ENCODE data around the gene OR13C9. TPM values are rescaled to one million over a fixed set of nuclear protein-coding genes. Genes with fewer than 3 reads are reported as not detected.

Gene OR13C9, protein sequence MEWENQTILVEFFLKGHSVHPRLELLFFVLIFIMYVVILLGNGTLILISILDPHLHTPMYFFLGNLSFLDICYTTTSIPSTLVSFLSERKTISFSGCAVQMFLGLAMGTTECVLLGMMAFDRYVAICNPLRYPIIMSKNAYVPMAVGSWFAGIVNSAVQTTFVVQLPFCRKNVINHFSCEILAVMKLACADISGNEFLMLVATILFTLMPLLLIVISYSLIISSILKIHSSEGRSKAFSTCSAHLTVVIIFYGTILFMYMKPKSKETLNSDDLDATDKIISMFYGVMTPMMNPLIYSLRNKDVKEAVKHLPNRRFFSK
- total RNA-seq: not detected in 2 replicates

DNA sequence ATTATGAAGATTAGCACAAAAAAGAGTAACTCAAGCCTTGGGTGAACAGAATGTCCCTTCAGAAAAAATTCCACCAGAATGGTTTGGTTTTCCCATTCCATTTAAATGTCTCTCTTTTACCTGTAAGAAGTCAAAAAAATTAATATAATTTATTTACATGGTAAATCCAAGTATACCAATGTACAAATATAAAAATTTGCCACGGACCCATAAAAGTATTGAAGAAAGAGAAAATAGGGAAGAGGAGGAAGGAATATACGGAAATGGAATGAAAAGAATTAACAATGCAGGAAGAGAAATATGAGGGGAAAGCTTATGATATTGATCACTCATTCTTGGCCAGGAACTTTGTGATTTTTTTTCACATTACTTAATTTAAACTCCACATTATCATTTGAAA is at the start of gene OR13C9:
Gene OR13C9, minus strand, starts transcription at position 101 of the 400 bp plus-strand sequence. Its CDS starts 0 bp downstream, at position 101.

DNA sequence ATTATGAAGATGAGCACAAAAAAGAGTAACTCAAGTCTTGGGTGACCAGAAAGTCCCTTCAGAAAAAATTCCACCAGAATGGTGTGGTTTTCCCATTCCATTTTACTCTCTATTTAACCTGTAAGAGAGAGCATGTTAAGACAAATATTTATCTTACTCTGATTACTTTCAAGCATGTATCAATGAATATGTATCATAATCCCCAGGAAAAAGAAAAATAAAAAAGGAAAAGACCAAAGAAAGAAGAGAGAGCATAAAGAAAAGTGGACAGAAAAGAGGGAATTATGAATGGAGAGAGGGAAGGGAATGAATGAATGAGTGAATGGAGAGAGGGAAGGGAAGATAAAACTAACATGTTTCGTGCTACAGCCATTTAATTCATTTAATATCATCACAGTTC is 12.5 kb downstream of the OR13C9 start, which contains the start of gene OR13C2:
Gene OR13C2, minus strand, starts transcription at position 101 of the 400 bp plus-strand sequence. Its CDS starts 0 bp downstream, at position 101.

DNA sequence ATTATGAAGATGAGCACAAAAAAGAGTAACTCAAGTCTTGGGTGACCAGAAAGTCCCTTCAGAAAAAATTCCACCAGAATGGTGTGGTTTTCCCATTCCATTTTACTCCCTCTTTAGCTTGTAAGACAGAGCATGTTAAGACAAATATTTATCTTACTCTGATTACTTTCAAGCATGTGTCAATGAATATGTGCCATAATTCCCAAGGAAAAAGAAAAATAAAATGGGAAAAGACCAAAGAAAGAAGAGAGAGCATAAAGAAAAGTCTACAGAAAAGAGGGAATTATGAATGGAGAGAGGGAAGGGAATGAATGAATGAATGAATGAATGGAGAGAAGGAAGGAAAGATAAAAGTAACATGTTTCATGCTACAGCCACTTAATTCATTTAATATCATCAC is 18.7 kb downstream of the OR13C9 start, which contains the start of gene OR13C5:
Gene OR13C5, minus strand, starts transcription at position 101 of the 400 bp plus-strand sequence. Its CDS starts 0 bp downstream, at position 101.

DNA sequence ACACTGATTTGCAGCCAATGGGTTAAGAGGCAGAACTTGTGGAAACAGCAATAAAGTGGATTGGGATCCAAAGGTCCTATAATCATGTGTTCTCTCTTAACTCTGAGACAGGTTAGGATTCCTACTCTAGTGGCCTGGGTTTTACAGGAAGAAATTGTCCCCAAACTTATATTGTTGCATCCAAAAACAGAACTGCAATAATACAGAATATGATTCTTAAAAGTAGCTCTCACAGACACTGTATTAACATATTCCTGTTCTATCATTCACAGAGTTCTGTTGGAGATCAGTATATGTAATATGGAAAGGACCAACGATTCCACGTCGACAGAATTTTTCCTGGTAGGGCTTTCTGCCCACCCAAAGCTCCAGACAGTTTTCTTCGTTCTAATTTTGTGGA is 49.1 kb downstream of the OR13C9 start, which contains the start of gene OR13C8:
Gene OR13C8, plus strand, starts transcription at position 301 of the 400 bp plus-strand sequence. Its CDS starts 0 bp downstream, at position 301.

Other genes with a start within 250 kb of the OR13C9 start
- not detected in 2 replicates for gene OR13F1, start 113.9 kb downstream of the OR13C9 start, total RNA-seq
- gene OR13C4, start 91.0 kb downstream of the OR13C9 start, total RNA-seq: not detected in 2 replicates
- not detected in 2 replicates for gene OR13C3, start 81.3 kb downstream of the OR13C9 start, total RNA-seq
- not detected in 2 replicates for gene OR13C8, start 49.0 kb downstream of the OR13C9 start, total RNA-seq
- not detected in 2 replicates for gene OR13C5, start 18.8 kb downstream of the OR13C9 start, total RNA-seq
- gene OR13C2, start 12.6 kb downstream of the OR13C9 start, total RNA-seq: not detected in 2 replicates
- gene OR13D1, start 76.3 kb upstream of the OR13C9 start, total RNA-seq: not detected in 2 replicates
- gene NIPSNAP3A, start 129.5 kb upstream of the OR13C9 start, total RNA-seq: 18.7 and 24.6 TPM in 2 replicates
- gene NIPSNAP3B, start 145.9 kb upstream of the OR13C9 start, total RNA-seq: 0.35 and 0.37 TPM in 2 replicates